ENCODE measurements around the gene GOLGA8S.
"Not testable (repeated sequence)": the region's sequence is repeated elsewhere in the genome, so short reads cannot be mapped to it uniquely, and the experiment has no call there.

The GOLGA8S gene

GRCh38 chr15:23354448-23354847 is at the start of gene GOLGA8S:
TSS of gene GOLGA8S (plus strand) at chr15:23354748. CDS start at chr15:23354810, 62 bp downstream.
- not testable (repeated sequence) for DNase-seq

- not testable (repeated sequence) for DNase-seq
Observed at GRCh38 chr15:23304805-23305204, 49.7 kb upstream of the GOLGA8S start.

GRCh38 chr15:23305921-23306320 is 48.6 kb upstream of the GOLGA8S start:
- peak; percentile 75 for DNase-seq

GRCh38 chr15:23311233-23311632 is 43.3 kb upstream of the GOLGA8S start:
- DNase-seq = not testable (repeated sequence)

- not testable (repeated sequence) for DNase-seq
Observed at GRCh38 chr15:23334096-23334495, 20.5 kb upstream of the GOLGA8S start, which contains the start of gene GOLGA6L26. TSS of gene GOLGA6L26 (minus strand) at chr15:23334196. CDS start at chr15:23334135, 61 bp downstream.

GRCh38 chr15:23362622-23363021 is 8.1 kb downstream of the GOLGA8S start:
- DNase-seq = not testable (repeated sequence)

- not testable (repeated sequence) for DNase-seq
Observed at GRCh38 chr15:23364261-23364660, 9.7 kb downstream of the GOLGA8S start.

GRCh38 chr15:23370578-23370977 is 16.0 kb downstream of the GOLGA8S start:
- DNase-seq = no peak

GRCh38 chr15:23371134-23371533 is 16.6 kb downstream of the GOLGA8S start:
- DNase-seq = not testable (repeated sequence)

GRCh38 chr15:23371868-23372267 is 17.3 kb downstream of the GOLGA8S start:
- not testable (repeated sequence) for DNase-seq

GRCh38 chr15:23372284-23372683 is 17.7 kb downstream of the GOLGA8S start:
- DNase-seq = no peak

- DNase-seq = not testable (repeated sequence)
Observed at GRCh38 chr15:23372891-23373600, 18.5 kb downstream of the GOLGA8S start.

GRCh38 chr15:23374226-23374625 is 19.7 kb downstream of the GOLGA8S start:
- not testable (repeated sequence) for DNase-seq

- not testable (repeated sequence) for DNase-seq
Observed at GRCh38 chr15:23378946-23379345, 24.4 kb downstream of the GOLGA8S start.

GRCh38 chr15:23380700-23381099 is 26.2 kb downstream of the GOLGA8S start:
- DNase-seq = not testable (repeated sequence)

- DNase-seq = not testable (repeated sequence)
Observed at GRCh38 chr15:23381192-23381591, 26.6 kb downstream of the GOLGA8S start.

GRCh38 chr15:23384371-23384770 is 29.8 kb downstream of the GOLGA8S start:
- peak; percentile 30 for DNase-seq

GRCh38 chr15:23385886-23386430 is 31.4 kb downstream of the GOLGA8S start:
- no peak for DNase-seq

GRCh38 chr15:23387621-23388190 is 33.2 kb downstream of the GOLGA8S start:
- no peak for DNase-seq

GRCh38 chr15:23395030-23395692 is 40.6 kb downstream of the GOLGA8S start:
- no peak for DNase-seq

GRCh38 chr15:23395832-23396231 is 41.3 kb downstream of the GOLGA8S start:
- DNase-seq = no peak

- peak; percentile 81 for DNase-seq
Observed at GRCh38 chr15:23397779-23398178, 43.2 kb downstream of the GOLGA8S start.

GRCh38 chr15:23398357-23398756 is 43.8 kb downstream of the GOLGA8S start:
- DNase-seq = not testable (repeated sequence)

All from RPMI8226 (cell line).